ENCODE measurements around the gene SYPL1.

- TF ChIP-seq POLR2AphosphoS5 (IDR thresholded peaks at IDR 0.05; ENCODE audit: borderline replicate concordance, low read depth, low read length) = no peak
- TF ChIP-seq EZH2 (IDR thresholded peaks at IDR 0.05) = no peak
These were observed 40.0 kb downstream of the SYPL1 start for GRCh38 chr7:106071999-106072714.
